IPS-11a (cell line): ENCODE measurements around the gene IGF2R.
A peak's percentile ranks its signal among the peaks of the same experiment; 100 is the strongest.
"Not testable (repeated sequence)": the region's sequence is repeated elsewhere in the genome, so short reads cannot be mapped to it uniquely, and the experiment has no call there.

Experiments
- H3K4me3 ChIP-seq: one replicate; pipeline ENCODE4 v1.5.1; 2013; ENCODE audit warnings: low read depth, low read length, control low read depth

IGF2R gene

DNA sequence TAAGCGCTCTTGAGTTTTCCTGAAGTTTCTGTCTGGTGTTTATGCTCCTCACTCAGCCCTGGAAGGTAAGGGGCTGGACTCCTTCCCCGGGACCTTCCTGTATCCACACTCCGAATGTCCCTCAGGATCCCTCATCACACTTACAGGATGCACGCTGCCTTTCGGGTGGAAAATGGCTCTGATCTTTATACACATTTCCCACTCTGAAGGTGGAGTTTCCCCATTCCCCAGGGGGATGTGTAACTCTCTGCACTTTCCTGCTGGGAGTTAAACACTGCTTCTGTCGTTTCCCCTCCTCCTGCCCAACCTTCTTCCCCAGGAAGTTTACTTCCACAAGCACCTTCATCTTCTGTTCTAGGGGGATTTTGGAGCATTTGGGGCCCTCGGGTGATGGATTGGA is 17.1 kb upstream of the IGF2R start:
- no peak overlapping the region for H3K4me3 ChIP-seq

DNA sequence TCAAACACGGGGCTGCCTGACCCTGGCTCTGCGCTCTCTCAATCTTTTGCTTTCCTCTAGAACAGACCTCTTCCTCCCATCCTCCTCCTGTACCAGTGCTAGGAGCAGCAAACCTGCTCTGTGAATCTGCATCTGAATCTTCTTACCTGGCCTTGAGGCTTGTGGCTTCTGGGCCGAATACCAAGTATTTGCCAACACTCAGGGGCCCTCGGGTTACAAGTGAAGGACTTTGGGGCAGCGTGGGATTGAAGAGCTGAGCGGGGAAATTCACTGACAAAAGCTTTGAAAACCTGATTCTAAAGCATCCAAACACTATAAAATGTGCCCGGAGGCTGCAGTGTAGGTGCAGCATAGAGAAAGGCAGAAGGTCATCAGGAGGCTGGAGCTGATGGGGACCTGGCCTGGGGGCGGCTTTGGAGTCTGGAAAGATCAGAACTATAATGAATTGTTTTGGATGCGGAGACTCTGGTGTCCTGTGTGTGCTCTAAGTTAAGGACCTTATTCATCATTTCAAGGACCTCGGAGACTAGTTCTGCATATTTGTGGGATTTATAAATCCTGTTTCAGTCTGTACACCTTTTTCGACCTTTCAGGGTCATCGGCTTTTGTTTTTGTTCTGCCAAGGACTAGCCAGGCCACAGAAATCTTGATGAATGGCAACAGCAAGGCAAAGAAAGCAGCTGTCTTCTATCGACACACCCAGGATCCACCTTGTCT is 16.4 kb upstream of the IGF2R start:
- H3K4me3 ChIP-seq, result no peak overlapping the region

DNA sequence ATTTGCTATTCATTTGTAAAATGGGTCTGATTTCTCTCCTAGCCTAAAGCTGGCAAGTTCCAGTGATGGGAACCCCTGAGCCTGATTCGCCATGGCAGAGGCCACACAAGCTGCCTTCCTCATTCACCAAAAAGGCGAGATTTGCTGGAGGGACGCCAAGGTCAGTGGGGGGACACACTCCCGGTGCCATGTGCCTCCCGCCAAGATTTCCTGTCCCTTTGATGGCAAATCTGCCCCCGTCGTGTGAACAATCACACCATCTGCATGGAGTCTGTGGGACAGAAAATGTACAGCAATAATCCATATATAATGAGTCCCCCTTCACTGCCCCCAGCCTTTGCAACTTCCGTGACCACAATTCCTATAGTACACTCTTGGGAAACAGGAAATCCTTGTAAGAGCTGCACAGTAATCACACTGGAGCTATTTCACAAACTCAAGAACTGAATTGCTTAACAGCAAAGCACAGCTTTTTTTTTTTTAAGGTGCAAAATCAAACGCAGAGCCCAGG is 15.7 kb upstream of the IGF2R start:
- no peak overlapping the region for H3K4me3 ChIP-seq

GRCh38 chr6:159955945-159956361 is 12.9 kb upstream of the IGF2R start:
- no peak overlapping the region for H3K4me3 ChIP-seq

DNA sequence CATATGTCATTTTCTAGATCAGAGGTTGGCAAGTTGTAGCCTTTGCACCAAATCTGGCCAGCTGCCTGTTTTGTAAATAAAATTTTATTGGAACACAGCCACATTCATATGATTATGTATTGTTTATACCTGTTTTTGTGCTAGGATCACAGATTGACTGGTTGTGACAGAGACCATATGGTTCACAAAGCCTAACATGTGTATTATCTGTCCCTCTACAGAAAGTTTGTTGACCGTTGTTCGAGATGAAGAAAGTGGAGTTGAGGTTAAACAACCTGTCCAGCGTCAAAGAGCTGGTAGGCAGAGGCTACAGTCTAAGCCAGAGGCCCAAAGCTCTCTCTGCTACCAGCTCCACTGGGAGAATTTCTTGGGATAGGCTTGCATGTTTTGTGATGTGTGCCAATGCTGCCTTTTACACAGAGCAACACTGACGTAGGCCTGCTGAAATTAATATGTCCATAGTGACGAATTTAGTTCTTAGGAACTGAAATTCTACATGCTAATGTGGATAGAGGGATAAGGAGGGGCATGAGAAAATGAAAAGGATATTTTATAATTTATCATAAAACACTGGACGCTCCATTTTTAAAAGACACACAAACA is 11.7 kb upstream of the IGF2R start:
- H3K4me3 ChIP-seq, result no peak overlapping the region

- no peak overlapping the region for H3K4me3 ChIP-seq
Measured at GRCh38 chr6:159959165-159959975, 9.5 kb upstream of the IGF2R start.

- H3K4me3 ChIP-seq, result no peak overlapping the region
Measured at GRCh38 chr6:159959976-159960384, 8.9 kb upstream of the IGF2R start.

DNA sequence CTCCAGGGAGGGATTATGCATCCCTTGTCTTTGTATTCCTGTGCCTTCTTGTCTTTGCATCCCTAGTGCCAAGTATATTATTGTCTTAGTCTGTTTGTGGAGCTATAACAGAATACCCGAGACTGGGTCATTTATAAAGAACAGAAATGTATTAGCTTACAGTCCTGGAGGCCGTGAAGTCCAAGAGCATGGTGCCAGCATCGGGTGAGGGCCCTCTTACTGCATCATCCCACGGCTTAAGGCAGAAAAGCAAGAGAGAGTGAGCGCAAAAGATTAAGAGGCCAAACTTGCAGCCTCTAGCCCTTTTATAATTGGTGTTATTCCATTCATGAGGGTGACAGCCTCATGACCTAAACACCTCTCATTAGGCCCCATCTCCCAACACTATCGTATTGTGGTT is 8.4 kb upstream of the IGF2R start:
- H3K4me3 ChIP-seq, result no peak overlapping the region

DNA sequence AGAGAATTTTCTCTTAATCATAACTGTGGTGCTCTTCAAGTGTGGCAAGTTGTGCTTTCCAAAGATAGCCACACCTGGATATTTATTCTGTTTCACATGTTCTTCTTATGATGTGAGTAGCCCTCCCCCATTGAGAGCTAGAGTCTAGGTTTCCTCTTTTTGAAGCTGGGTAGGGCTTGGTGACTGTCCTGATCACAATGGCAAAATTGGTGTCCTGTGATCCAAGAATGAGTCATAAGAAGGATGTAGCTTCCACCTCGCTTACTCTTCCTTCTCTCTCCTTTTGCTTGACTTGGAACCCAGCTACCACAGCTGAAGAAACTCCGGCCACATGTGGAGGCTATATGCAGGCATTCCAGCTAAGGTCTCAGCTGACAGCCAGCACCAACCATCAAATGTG is 7.4 kb upstream of the IGF2R start:
- H3K4me3 ChIP-seq, result no peak overlapping the region

- H3K4me3 ChIP-seq, result no peak overlapping the region
Measured at GRCh38 chr6:159963111-159963510, 5.8 kb upstream of the IGF2R start.

- H3K4me3 ChIP-seq, result no peak overlapping the region
Measured at GRCh38 chr6:159964046-159964445, 4.8 kb upstream of the IGF2R start.

- H3K4me3 ChIP-seq, result no peak overlapping the region
Measured at GRCh38 chr6:159966339-159966738, 2.5 kb upstream of the IGF2R start.

DNA sequence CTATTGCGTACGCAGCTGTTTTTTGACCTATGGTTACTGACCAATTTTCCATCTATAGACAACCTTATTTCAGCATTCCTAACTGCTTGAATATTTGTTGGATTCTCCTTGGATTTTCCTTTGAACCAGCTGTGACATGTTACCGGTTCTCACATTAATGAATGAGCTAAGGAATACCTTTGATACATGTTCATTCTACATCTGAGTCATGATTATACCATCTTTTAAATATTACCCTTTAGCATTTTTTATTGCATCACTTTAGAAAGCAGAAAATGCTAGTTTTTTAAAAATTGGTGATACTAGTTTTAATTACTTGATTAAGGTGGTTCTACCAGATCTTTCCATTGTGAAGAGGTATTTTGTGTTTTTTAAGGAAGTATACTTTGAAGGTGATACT is 1.9 kb upstream of the IGF2R start:
- H3K4me3 ChIP-seq, result no peak overlapping the region

GRCh38 chr6:159967621-159968020 is 1.3 kb upstream of the IGF2R start:
- not testable (repeated sequence) for H3K4me3 ChIP-seq

DNA sequence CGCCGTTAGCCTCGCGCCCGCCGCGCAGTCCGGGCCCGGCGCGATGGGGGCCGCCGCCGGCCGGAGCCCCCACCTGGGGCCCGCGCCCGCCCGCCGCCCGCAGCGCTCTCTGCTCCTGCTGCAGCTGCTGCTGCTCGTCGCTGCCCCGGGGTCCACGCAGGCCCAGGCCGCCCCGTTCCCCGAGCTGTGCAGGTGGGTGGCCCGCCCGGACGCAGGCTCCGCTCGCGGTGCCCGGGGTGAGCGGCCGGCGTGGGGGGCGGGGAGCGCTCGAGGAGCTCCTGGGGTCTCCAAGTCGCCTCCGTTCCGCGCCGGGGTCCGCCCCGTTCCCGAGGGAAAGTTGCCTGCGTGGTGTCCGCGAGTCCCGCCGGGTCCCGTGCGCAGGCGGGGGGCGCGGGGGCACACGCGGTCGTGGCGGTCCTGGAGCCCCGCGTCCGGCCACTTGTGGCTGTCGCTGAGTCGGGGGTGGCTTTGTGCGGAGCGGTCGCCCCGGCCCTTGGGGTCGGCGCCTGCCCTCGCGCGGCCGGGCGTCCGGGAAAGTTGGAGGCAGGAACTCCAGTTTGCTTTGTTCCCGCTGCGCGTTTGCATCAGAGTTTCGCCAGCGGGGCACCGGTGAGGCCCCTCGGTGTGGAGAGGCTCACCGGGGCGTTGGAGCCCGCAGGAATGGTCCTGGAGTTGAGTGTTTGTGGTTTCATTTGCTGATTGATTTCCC is 476 bp downstream of the IGF2R start:
- H3K4me3 ChIP-seq, result peak overlapping the region; percentile 79

DNA sequence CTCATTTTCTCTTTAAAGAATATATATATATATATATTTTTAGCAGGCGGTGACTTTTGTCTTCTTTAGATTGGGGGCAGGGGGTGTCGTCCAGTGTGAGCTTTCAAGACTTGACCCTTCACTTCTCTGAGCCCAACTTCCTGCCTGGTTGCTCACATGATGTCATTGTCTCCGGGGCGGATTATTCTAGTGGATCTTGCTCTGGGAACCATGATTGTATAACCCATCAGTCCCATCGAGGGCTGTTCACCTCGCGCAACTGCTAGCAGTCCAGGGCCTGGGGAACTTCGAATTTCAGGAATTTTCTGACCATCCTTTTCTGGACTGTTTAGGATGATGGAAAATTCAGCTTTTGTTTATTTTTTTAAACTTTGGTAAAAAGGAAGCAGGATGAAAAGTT is 1.0 kb downstream of the IGF2R start:
- peak overlapping the region; percentile 79 for H3K4me3 ChIP-seq

GRCh38 chr6:159970659-159971063 is 1.8 kb downstream of the IGF2R start:
- no peak overlapping the region for H3K4me3 ChIP-seq

DNA sequence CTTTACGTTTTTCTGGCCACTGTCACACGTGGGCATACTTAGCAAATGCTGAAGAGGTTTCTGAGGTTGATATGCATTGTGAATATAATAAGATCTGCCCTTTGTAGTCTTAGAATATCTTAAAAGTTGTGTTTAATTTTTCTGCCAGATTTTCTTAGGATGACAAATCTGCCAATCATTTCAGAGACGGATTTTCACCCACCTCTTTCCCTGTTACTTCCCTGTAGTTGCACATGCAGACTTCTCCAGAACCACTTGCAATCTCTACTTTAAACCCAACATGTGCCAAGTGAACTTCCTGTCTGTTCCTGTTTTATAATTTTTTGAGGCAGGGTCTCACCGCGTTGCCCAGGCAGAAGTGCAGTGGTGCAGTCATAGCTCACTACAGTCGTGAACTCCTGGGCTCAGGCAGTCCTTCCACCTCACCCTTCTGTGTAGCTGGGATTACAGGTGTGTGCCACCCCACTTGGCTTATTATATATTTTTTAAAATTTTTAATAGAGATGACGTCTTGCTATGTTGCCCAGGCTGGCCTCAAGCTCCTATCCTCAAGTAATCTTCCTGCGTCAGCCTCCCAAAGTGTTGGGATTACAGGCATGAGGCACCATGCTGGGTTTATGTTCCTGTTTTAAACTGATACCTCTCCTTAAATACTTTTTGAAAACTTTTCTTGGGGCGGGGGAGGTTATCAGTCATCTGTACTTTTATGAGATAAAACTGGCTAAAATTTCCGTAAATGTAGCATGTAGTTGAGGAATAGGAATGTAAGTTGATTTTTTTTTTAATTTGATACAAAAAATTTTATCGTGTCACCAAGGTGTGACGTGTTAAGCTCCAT is 2.7 kb downstream of the IGF2R start:
- H3K4me3 ChIP-seq, result no peak overlapping the region

DNA sequence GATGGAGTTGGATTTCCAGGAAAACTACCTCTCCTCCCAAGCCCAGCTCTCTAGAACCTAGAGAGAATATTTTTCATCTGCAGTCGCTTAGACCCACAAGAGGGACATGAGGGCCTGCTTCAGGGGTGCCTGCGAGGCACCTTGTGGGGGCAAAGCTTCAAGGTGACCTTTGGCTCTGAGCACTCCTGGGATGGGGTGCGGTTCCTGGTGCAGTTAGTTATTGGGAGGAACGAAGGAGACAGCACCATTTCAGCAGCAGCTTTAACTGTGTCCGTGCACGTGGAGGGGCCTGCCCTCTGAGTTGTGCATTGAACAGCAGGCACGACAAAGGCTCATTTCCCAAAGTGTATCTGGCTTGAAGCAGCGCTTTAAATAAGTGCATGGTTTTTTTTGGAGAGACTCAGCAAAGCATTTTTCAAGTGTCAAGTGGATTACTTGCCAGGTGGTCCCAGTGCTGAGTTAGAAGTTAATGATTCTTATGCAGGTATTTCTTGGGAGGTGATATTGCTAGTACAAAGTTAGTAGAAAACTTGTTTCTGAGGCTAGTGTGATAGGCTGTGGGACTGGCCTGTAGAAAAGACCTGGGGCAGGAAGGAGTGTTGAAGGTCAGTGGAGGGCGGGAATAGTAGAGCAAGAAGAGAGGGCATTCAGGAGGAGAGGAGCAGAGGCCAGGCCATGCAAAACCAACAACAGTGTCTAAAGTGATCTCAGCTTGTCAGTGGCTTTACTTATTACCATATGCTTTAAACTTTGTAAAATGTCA is 3.8 kb downstream of the IGF2R start:
- H3K4me3 ChIP-seq, result no peak overlapping the region

DNA sequence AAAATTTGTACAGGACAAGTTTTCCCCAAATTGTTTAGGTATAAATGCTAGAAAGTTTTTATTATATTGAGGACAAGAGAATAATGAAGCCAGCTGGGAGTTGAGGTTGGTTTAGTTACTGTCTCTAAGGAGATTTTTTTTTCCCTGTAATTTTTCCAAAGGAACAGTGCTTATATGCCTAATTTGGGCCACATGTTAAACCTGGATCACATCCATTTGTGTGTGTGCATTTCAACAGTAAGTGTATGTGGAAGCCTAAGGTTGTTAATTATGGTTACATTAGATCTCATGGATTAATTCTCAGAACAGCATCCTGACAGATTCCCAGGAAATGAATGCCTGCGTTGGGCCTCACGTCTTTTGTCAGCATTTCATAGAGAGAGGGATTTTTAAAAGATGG is 4.5 kb downstream of the IGF2R start:
- no peak overlapping the region for H3K4me3 ChIP-seq
